HG02610 (cell line): ENCODE measurements around the gene FOXP2.
"Not testable (repeated sequence)": the region's sequence is repeated elsewhere in the genome, so short reads cannot be mapped to it uniquely, and the experiment has no call there.

Experiments used
- ATAC-seq: cut with Tn5 transposase; IDR thresholded peaks from one replicate; pipeline ENCODE4 v1.9.1; 2021; ENCODE audit warnings: mild to moderate bottlenecking, moderate library complexity; ENCODE audit not compliant: unreplicated experiment

The FOXP2 gene

DNA sequence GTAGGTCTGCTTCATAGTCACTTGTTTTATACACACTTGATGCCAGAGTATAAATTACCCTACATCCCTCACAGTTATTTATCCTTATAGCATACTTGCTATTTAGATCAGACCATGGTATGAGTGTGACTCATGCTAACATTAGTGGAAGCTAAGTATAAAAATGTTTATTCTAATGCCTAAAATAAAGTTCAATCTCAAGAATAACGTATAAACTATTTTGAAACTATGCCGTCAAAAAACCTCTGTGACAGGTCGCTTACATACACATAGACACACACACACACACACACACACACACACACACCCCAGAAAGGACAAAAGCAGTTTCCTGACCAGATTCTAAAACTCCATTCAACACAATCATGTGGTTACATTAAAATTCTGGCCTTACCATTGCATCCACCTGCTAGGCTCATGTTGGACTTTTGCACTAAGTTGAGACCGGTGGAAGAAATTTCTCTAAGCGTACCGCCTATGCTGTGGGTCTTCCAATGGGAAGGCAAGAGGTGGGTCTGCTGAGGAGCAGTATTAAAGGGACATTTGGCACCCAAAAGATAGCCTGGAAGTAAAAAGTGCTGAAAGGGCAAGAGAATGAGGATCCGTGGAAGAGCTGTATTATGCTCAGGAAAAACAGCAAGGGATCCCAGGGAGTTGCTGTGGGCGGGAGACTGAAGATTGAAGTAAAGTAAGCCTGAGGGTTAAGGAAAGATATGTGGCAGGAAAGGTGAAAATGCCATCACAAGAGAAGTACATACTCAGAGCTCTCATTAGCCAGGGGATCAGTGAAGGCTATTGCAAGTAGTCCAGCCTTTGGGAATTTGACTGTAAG is 5.0 kb downstream of the FOXP2 start:
- no peak for ATAC-seq

DNA sequence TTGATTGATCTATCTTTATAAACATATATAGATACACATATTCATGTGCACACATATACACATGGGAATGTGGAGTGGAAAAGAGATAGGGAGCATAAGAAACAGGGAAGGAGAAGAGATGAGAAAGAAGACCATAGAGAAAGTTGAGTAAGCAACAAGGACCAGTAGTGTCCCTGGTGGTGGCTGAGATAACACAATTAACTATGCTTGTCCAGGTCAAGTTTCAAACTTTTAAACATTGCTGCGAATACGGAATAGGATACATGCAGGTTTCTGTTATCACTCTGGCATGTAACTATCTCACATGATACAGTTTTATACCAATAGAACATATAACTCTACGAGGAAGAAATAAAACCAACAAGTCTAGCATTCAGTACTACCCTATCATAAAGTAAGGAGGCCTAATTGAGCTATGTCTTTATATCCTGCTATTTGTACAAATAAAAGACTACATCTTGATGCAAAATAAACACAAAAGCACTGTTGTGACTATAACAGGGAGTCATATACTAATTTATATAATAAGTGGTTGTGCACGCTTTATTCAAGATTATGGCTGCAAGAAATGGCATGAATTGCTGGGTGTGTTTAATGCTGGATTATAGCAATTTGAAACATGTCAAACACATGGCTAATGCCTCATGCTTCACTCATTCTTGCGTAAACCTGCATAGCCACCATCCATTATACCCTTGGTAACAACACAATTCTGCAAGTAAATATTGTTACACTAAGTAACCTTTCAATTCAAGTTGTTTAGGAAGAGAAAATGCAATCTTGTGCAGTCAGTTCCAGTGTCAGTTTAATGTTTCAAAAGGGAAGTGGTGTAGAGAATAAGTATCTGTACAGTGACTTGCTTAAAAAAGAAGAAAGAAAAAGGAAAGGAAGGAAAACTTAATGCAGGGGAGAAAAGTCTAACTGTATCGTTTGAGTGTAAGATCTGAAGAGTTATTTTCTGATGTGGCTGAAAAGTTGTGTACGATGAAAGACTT is 8.2 kb downstream of the FOXP2 start:
- no peak for ATAC-seq

DNA sequence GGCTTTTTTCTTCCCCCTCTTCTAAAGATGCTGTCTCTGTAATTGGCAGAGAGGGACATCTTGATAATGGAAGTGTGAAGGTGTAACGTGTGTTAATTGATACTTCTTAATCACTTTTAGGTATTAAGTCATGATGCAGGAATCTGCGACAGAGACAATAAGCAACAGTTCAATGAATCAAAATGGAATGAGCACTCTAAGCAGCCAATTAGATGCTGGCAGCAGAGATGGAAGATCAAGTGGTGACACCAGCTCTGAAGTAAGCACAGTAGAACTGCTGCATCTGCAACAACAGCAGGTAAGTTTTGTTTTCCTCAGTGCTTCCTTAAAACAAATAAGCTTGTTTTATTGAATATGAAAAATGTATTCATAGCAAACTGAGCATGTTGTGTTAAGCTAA is 11.8 kb downstream of the FOXP2 start:
- no peak for ATAC-seq

DNA sequence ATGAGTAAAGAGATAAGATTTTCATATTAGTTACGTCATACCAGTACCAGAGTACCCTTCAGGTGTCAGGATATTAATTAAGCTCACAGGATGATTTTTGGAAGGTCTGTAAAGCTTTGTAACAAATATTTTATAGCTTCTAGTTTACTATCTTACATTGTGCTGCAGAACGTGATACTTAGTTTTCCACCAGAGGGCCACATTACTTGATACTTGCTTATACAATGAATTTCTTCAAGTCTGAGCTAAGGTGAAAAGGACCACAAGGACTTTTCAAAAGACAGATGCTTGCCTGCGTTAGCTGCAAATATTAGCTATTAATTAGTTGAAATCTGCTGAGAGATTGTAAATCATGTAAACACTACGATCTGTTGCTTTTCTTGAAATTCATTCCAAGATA is 12.2 kb downstream of the FOXP2 start:
- ATAC-seq, result no peak

DNA sequence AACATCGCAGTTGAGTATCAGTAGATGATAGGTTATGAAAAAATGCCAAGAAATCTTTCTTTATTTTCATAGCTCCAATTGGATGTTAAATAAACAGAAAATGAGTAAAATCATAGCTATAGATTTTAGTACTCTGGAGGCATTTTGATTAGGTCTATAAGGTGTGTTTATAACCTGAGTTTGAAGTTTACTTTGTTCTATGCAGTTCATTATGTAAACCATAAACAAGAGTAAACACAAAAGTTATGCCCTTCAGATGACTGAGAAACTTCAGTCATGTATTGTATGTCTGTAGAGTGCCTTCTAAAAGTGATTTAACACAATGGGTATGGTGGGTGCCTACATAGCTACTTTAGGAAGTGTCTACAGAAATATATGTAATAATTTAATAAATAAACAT is 13.6 kb downstream of the FOXP2 start:
- no peak for ATAC-seq

DNA sequence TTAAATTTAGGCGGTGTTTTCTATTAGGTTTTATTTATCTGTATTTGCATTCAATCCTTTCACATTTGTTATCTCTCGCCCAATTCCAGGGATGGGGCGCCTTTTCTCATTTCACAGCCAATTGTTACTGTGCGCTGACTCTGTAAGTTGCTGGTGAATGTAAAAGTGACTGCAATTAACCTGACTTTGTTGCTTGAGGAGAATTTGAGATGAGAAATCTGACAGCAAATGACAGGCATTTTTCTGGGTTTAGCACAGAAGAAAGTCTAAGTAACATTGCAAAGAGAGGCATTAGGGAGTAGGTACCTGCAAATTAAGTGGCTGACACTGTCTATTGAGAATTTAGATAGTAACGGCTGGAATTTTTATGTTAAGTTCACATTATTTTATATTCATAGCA is 16.6 kb downstream of the FOXP2 start:
- ATAC-seq, result no peak

DNA sequence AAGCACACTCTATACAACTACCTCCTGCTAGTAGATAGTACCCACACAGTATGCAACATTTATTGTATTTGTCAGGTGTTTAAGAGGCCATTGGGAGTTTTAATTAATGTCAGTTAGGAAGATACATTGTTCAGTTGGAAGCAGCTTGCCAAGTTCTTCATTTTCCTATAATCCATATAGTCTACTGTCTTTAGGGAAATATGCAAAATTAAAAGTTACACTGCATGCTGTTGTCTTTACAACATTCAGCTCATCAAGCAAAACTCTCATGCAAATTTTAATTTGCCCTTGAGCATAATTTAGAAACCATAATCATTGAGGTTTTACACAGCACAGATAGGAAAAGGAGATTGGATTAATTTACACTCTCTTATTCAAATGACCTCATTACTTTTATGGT is 17.4 kb downstream of the FOXP2 start:
- ATAC-seq, result no peak

DNA sequence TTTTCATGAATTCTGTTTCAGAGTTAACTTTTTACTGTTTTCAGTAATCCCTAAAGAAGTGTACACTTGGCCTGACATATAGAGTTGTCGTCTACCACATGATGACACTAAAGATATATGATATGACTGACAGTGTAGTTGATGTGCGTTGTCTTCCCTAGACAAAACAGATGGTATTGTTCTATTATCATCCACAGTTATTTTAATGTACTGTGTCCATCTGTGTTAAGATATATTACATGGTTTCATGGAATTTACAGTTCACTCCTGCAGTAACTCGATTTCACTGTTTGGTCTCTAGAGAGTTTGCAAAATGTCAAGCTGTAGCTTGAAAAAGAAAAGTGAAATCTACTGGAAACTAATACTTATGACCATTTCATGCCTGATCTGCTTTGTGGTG is 18.1 kb downstream of the FOXP2 start:
- no peak for ATAC-seq

DNA sequence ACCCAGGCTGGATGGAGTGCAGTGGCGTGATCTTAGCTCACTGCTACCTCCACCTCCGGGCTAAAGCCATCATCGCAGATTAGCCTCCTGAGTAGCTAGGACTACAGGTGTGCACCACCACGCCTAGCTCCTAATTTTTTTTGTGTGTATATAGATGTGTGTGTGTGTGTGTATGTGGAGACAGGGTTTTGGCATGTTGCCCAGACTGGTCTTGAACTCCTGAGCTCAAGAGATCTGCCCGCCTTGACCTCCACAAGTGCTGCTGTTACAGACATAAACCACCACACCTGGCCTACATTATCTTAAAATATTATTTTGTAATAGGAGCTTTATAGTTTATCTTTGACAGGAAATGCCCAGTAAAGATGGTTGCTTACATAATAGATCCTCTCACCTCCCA is 25.0 kb downstream of the FOXP2 start:
- no peak for ATAC-seq

DNA sequence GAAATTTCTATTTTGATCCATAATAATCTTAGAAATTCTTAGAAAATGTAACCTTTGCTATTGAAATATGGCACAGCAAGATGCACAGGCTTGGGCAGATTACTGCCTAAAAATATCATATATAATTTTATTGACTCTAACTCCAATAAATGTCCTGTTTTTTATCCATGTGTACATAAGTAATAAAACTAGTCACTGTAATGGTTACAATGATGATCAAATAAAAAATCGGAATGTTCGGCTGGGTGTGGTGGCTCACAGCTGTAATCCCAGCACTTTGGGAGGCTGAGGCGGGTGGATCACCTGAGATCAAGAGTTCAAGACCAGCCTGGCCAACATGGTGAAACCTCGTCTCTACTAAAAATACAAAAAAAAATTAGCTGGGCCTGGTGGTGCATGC is 26.3 kb downstream of the FOXP2 start:
- not testable (repeated sequence) for ATAC-seq

DNA sequence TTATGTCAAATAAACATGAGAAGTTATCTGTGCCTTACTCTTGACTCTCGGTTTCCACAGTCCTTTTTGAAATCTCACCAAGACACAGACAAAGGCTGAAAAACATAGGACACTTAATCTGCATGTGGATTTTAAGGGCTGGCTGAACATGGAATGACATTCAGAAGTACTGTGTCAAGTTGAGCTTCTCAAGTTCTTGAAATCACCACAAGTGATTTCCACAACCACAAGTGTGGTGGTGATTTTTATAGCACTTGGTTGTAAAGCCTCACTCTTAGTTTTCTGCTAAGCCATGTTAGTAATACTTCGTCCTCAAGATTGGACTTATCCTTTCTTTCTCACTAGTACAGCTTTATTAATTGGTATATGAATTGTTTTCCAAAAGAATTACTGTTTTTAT is 29.6 kb downstream of the FOXP2 start:
- ATAC-seq, result no peak

DNA sequence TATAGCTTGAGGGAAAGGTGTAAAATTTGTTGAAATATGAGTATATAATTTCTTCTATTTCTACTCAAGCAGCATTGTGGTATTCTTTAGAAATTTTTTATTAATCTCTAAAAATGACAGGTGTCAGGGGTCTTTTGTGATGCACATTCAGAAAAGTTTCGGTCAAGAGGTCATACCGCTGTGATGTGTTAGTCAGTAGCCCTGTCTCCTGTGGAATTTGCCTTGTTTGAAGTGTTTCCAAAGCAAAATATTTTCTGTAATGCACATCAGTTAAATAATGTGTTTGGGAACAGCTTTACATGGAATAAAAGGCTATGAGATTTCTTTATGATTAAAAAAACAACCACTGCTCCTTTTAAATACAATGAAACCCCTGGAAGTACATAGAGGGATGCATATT is 35.8 kb downstream of the FOXP2 start:
- no peak for ATAC-seq

DNA sequence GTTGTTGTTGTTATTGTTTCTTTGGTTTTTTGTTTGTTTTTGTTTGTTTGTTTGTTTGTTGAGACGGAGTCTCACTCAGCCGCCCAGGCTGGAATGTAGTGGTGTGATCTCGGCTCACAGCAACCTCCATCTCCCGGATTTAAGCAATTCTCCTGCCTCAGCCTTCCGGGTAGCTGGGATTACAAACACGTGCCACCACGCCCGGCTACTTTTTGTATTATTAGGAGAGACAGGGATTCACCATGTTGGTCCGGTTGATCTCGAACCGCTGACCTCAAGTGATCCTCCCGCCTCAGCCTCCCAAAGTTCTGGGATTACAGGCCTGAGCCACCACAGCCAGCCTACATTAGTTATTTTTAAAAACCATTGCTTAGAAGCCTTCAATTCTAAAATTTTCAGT is 45.0 kb downstream of the FOXP2 start:
- ATAC-seq, result no peak

DNA sequence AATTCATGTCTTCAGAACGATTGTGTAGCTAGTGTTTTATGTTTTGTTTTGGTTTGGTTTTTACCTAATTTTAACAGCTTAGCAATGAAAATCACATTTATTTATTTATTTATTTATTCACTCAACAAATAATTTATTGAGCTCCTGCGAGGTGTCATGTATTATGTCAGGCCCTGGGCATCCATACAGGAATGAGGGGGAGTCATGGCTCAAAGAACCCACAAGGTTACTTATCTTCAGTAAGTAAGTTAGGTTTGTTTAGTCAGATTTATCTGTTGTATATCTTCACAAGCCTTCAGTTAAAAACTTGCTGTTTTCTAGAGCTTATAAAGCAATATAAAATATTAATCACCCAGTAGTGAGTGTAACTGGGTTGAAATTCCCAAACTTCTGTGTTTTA is 45.4 kb downstream of the FOXP2 start:
- no peak for ATAC-seq

DNA sequence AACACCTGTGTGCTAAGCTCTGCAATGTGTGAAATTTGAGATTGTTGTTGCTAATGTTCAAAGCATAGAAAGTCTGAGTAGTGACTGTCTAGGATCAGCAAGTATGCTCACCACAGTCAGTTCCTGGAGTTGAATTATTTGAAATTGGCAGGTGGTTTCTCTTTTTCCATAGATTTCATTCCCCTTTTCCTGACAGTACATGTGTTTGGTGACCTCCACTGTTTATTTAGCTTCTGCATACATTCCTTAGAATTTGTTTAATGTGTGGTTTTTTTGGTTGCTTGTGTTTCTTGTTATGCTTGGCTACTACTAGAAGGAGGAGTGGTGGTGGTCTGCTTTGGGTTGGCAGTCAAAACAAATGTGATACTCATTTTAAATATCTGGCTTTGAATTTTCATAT is 52.3 kb downstream of the FOXP2 start:
- ATAC-seq, result no peak

DNA sequence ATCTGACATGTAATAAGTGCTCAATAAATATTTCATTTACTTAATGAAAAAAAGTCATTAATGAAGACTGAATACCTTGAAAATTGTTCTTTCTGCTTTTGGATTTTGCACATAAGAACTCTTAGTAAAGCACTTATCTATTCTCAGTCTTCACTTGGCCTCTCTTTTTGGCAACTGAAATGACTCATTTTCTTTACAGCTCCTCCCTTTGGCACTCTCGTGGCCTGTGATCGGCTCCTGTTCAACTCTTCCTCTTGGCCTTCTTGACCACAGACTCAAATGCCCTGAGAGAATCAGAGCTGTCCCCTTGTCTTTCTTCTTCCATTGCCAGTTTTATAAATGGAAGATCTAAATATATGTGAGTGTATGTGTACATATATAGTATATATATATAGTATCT is 54.2 kb downstream of the FOXP2 start:
- no peak for ATAC-seq

DNA sequence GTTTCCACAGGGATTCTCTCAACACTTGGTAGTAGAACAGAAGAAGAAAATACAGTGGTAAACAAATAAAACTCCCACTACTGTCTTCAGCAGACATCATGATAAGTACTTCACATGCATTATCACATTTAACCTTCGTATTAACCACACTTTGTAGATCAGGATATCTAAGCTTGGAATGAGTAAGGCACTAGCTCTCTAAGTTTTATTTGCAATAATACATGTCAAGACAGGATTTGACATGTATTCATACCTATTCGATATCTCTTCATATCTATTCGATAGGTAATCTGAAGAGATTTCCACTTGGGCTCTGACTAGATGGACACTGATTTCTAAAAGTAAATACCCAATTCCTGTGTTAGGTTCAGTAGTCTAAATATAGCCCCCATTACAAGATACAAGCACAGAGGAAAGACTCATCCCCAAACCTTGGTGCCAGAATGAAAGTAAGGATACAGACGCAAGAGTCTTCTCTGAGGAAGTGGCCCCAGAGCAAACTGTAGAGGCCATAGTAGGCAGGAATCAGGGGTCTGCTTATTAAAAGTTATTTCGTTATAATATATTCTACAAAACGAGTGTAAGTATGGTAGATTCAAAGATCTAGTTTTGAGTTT is 58.4 kb downstream of the FOXP2 start:
- ATAC-seq, result no peak

DNA sequence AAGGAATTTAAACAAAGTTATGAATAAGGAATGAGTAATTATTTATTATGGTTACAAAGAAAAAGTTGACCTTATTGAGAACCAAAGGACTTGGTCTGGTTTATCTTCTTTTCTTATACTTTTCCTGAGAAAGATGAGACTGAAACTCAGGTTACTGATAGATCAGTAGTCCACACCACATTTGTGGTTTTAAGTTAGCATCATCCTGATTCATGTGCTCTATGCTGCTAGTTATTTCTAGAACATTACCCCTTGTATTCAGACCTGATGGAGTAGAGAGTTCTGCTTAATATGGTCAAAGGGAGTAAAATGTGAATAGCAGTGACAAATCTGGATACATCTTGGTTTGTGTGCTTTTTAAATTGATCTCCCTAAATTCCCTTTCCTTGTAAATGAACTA is 63.8 kb downstream of the FOXP2 start:
- no peak for ATAC-seq

DNA sequence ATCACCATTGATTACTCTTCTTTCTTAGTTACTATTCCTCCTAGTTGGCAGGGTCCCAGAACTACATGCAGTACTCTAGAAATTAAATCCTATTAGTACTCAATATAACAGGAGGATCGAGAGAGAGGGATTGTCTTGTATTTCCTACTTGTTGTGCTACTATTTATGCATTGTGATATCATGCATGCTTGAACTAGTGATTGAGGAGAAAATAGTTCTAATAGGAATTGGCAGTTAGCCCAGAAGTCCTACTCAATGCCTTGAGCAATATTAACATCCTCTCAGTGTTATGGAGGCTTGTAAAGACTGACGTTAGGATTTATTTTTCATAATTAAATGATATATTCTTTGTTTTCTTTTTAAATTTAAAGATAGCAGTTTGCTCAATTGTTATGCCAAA is 67.4 kb downstream of the FOXP2 start:
- ATAC-seq, result no peak

DNA sequence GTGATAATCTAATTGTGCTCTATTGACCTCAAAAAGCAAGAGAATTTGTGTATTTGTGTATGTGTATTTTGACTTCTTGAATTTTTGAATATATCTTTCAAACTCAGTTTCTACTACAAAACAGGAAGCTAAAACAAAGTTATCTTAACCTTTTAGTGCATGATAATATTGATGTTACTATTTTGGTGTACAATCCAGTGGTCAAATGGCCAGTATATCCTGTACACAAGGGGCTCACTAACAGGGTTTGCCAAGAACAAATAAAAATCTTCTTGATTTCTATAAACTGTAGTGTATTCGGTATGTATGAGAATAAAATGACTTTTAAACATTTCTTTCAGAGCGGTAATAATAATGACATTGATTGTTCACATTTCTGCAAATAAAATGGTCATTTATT is 69.6 kb downstream of the FOXP2 start:
- ATAC-seq, result no peak

DNA sequence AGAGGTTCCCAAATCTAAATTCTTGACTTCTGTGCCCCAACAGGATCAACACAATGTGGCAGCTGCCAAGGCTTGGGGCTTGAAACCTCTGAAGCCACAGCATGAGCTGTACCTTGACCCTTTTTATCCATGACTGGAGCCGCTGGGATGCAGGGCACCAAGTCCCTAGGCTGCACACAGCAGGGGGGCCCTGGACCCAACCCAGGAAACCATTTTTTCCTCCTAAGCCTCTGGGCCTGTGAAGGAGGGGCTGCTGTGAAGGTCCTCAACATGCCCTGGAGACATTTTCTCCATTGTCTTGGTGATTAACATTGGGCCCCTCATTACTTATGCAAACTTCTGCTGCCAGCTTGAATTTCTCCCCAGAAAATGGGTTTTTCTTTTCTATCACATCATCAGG is 72.6 kb downstream of the FOXP2 start:
- ATAC-seq, result no peak

DNA sequence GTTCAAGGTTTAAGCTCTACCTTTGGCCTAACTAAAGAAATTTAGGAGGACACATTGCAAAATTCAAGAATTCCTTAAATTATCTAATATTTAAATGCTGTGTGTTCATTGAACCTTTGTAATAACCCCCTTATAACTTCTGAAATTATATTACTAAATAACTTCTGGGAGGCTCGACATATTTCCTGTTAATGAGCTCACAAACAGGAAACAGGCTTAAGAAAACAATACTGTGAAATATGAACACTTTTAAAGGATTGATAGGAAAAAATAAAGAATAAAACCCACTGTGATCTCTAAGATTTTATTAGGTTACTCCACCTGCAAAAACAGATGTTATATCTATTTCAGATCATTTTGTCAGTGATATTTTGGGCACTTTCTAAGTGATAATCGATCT is 74.1 kb downstream of the FOXP2 start:
- no peak for ATAC-seq
